GM19438 (cell line): ENCODE results near the gene COG1.
A peak's percentile ranks its signal among the peaks of the same experiment; 100 is the strongest.

Source experiments
- ATAC-seq: cut with Tn5 transposase; IDR thresholded peaks from one replicate; pipeline ENCODE4 v1.9.1; 2021; ENCODE audit warnings: low read depth; ENCODE audit not compliant: unreplicated experiment

The COG1 gene

GRCh38 chr17:73227944-73228343 is 35.1 kb downstream of the COG1 start:
- ATAC-seq: no peak

GRCh38 chr17:73228748-73229236 is 35.9 kb downstream of the COG1 start:
- ATAC-seq: no peak

DNA sequence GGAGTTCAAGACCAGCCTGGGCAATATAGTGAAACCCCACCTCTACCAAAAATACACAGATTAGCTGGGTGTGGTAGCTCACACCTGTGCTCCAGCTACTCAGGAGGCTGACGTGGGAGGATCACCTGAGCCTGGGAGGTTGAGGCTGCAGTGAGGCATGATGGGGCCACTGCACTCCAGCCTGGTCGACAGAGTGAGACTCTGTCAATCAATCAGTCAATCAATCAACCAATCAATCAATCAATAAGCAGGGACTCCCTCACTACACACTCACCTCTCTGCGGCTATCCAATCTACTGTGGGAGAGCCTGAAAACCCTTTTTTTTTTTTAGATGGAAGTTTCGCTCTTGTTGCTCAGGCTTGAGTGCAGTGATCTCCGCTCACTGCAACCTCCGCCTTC is 37.2 kb downstream of the COG1 start:
- no peak for ATAC-seq

- ATAC-seq: no peak
Measured at GRCh38 chr17:73231395-73231794, 38.5 kb downstream of the COG1 start.

DNA sequence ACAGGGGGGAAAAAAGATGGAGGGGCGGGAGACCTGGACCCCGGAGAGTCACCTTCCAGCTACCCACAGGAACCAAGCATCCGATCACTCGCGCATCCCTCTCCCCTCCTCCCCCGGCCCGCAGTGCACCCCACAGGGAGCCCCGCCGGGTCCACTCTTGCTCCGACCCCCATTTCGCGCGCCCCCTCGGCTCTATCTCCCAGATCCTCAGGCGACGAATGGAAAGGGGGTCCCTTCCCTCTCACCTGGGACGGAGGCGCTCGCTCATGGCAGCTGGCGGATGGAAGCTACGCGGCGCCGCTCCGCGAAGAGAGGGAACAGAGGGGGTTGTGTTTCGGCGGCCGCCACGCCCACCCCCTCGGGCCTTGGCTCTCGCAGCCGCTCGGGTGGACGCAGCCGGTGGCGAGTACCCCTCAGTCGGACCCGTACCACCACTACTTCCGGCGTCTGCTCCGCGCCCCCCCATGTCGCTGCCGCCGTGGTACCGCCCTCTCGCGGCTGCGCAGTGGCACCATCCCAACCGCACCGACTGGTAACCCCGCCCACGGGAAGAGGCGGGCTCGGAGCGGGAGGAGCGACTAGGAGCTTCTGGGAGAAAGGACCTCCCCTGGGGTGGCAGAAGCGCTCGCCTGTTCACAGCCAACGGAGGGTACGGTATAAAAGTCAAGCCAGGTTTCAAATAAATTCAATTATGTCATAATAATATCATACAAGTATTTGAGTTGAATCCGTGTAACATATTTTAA is 39.2 kb downstream of the COG1 start:
- peak; percentile 73 for ATAC-seq

GRCh38 chr17:73232587-73233373 is 39.9 kb downstream of the COG1 start:
- ATAC-seq: peak; percentile 39

DNA sequence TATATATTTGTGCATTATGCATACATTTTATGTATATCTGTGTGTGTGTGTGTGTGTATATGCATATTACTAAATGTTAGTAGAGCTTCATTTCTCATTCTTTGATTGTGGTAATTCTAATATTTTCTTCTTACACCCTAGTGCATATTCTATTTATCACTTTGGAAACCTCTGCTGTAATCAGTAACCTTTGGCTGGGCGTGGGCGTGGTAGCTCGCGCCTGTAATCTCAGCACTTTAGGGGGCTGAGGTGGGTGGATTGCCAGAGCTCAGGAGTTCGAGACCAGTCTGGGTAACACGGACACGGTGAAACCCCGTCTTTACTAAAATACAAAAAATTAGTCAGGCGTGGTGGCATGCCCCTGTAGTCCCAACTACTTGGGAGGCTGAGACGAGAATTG is 41.9 kb downstream of the COG1 start:
- no peak for ATAC-seq

DNA sequence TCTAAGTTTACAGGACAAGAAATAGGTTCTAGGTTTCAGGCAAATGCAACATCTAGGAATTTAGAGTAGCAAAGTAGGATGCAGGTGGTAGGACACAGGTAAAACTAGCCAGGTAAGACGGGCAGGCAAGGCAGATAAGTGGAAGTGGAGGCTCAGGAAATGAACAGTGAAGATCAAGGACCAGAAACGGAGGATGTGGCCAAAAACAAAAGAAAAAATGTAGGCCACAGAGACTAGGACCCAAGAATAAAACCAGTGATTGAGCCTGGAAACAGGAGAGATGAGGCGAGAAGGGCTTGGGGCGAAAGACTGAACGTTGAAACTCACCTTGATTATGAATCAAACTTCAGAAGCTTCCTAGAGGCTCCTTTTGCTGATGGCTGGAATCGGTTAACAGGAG is 44.9 kb downstream of the COG1 start:
- ATAC-seq: no peak

DNA sequence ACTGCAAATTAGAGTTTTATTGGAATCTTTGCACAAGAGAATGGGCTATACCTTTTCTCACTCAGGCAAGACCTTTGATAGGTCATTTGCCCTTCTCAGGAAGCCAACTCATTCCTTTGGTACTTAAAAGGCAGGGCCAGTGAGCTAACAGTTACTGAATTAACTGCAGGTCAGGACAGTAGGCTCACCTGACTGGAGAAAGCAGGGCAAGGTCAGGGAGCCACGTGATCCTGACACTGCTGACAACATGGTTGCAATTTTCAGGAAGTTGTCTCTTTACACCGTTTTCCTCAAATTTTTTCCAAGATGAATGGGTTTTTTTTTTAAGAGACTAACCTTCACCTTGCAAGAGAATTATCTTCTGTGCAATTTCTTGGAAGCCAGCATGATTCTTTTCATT is 47.7 kb downstream of the COG1 start:
- no peak for ATAC-seq

- ATAC-seq: no peak
Measured at GRCh38 chr17:73247726-73248125, 54.9 kb downstream of the COG1 start.

GRCh38 chr17:73248532-73248931 is 55.7 kb downstream of the COG1 start:
- no peak for ATAC-seq

DNA sequence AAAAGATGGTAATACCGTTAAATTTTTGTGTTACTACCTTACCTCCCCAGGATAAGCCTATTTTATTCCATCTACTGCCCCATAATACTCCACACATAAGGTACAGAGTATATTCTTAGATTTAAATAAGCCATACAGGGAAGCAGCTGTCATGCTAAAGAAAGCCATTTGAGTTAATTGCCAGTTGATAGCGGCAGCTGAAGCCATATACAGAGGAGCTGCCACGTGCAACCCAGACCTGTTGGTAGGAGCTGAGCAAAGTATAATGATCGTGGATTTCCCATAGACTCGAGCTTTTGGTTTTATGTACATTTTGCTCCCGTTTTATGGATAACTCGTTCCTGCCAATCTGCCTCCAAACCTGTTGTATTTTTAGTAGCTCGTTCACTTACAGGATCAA is 56.8 kb downstream of the COG1 start:
- ATAC-seq: no peak

DNA sequence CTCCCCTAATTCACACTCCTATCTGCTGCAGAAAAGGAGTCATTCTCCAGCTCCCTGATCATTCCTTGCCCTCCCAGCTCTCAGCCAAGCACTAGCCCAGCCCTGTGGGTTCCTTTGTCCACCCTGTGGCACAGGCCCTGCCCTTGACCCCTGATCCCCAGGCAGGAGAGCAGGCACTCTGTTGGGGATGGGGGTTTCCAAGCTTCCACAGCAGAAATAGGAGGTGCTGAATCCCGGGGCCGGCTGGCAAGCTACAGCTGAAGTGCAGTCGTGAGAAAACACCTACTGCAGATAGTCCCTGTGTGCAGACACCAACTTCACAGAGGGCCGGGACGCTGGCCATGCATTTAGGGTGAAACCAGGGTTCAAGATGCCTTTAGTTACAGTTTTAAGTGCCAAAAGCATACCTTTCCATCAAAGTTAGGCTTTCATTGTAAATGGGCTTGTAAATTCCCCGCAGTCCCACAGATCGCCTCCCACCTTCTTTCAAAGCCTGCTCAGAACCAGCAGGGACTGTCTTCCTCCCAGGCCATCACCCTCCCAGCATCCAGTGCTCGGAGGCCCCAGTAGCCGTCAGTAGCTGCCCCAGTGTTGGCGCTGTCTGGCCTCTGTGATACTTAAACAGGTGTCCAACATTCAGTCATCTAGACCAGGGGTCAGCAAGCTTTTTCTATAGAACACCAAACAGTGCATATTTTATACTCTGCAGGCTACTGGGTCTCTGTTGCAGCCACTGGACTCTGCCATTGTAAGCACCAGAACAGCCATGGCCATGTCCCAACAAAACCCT is 58.2 kb downstream of the COG1 start:
- no peak for ATAC-seq

- no peak for ATAC-seq
Measured at GRCh38 chr17:73251871-73252270, 59.0 kb downstream of the COG1 start.

DNA sequence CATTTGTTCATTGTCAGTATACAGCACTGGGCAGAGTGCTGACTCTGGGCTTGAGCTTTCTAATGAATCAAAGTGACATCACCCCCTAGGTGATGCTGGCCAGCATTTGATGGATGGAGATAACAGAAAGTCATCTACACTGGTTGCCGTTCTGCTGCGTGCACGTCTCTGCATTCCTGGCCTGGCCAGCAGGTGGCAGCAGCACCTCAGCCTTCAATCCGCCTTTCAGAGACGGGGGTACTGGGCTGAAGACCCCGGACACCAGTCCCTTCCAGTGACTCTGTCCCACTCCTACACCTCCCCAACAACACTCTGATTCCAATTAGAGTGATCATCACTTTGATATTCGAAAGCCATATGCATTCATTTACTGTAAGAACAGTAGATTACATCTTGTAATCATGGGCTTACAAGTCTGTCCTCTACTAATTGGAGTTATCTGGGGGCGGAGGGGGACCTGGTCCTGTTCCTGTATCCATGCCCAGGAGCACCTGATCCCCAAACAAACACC is 62.9 kb downstream of the COG1 start:
- no peak for ATAC-seq

DNA sequence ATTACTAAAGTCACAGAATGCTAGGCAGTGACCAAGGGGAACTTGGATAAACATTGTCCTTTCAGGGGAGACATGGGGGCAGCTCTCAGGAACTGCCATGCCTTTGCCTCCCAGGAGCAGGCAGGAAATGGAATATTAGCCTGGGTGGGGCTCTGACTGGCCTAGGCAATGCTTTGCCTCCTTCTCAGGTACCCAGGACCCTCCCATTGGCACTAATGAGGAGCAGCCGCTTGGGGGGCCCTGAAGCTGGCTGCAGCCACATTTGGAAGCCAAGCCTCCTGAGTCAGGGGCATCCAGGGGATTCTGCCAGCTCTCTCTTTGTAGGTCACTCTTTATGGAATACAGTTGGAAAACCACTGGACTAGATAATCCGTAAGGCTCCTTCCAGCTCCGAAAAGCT is 63.4 kb downstream of the COG1 start:
- no peak for ATAC-seq

DNA sequence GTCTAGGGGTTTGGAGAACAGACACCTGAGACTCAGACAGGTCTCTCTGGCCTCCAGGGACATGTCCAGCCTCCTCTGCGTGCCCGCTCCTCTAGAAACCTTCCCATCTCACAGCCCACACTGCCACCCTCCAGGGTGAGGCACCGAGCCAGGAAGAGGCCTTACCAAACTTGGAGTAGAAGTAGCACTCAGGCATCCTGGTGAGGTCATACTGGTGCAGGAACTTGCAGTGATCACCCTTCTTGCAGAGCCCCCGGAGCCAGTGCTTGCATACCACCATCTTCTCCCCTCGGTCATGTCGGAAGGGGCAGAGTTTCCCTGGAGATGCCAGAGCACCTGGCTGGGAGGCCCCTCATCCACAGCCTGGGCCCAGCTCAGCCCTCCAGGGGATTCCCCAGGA is 64.7 kb downstream of the COG1 start:
- ATAC-seq: no peak
